Naive thymus-derived CD4-positive, alpha-beta T cell (primary cell): ENCODE measurements around the gene MICAL1. TPM values are rescaled to one million over a fixed set of nuclear protein-coding genes. Genes with fewer than 3 reads are reported as not detected.

Source experiments
- ATAC-seq: fragments of 150-1000 bp; cut with Tn5 transposase; 2 replicates; pipeline ENCODE4 v1.10.0; 2021; ENCODE audit warnings: mild to moderate bottlenecking, moderate library complexity
- CTCF ChIA-PET: fragments of 350-600 bp; sonication (Branson Sonifier 250); formaldehyde crosslinking; loops from one replicate; lab custom pipeline; 2021; ENCODE audit warnings: antibody characterized with exemption; lab: Charles Lee
- POLR2A ChIA-PET: fragments of 350-600 bp; sonication (Branson Sonifier 250); formaldehyde crosslinking; loops from one replicate; lab custom pipeline; 2021; ENCODE audit warnings: antibody characterized with exemption, inconsistent platforms; lab: Charles Lee
- DNase-seq, 9 donors: peaks; one replicate each; pipeline versions ENCODE4 v3.0.0 to v3.0.0-alpha.2; 2020 to 2022; ENCODE audit warnings: mixed read lengths in 1 of 9
- H3K27ac ChIP-seq: one replicate; pipeline ENCODE4 v1.7.0; 2013; ENCODE audit warnings: mild to moderate bottlenecking, low read depth, low read length, moderate library complexity
- H3K27me3 ChIP-seq, 2 donors: one replicate each; pipeline ENCODE4 v1.7.0; 2013; ENCODE audit warnings: low read length in 2 of 2, mild to moderate bottlenecking in 2 of 2, moderate library complexity in 2 of 2; ENCODE audit not compliant: control insufficient read depth in 2 of 2, insufficient read depth in 2 of 2
- H3K36me3 ChIP-seq, 3 experiments: 1 replicate in 2 of 3; 2 replicates in 1 of 3; pipeline ENCODE4 v1.7.0; 2013; ENCODE audit warnings: low read length in 3 of 3, mild to moderate bottlenecking in 3 of 3, moderate library complexity in 1 of 3; ENCODE audit not compliant: insufficient read depth in 3 of 3, control insufficient read depth in 2 of 3
- H3K4me1 ChIP-seq, 2 donors: one replicate each; pipeline ENCODE4 v1.7.0; 2013; ENCODE audit warnings: low read length in 2 of 2, mild to moderate bottlenecking in 2 of 2, moderate library complexity in 1 of 2; ENCODE audit not compliant: control insufficient read depth in 2 of 2, insufficient read depth in 2 of 2
- H3K4me3 ChIP-seq: 2 replicates; pipeline ENCODE4 v1.7.0; 2013; ENCODE audit warnings: mild to moderate bottlenecking, low read length
- H3K9me3 ChIP-seq, 3 experiments: 1 replicate in 2 of 3; 2 replicates in 1 of 3; pipeline ENCODE4 v1.7.0; 2013; ENCODE audit warnings: low read length in 3 of 3; ENCODE audit not compliant: control insufficient read depth in 2 of 3
- H3K27ac Mint-ChIP-seq, 9 donors: one replicate each; pipeline ENCODE4 v1.8.0; 2020 to 2022; ENCODE audit warnings: mixed read lengths in 9 of 9, mild to moderate bottlenecking in 8 of 9, moderate library complexity in 5 of 9, inconsistent platforms in 2 of 9
- H3K27me3 Mint-ChIP-seq, 5 donors: one replicate each; pipeline ENCODE4 v1.8.0; 2021 to 2022; ENCODE audit warnings: mixed read lengths in 5 of 5, mild to moderate bottlenecking in 1 of 5
- H3K36me3 Mint-ChIP-seq, 5 donors: one replicate each; pipeline ENCODE4 v1.8.0; 2020 to 2022; ENCODE audit warnings: mixed read lengths in 5 of 5, mild to moderate bottlenecking in 3 of 5, inconsistent platforms in 1 of 5
- H3K4me1 Mint-ChIP-seq, 7 donors: one replicate each; pipeline ENCODE4 v1.8.0; 2020 to 2022; ENCODE audit warnings: mixed read lengths in 7 of 7, mild to moderate bottlenecking in 3 of 7, inconsistent platforms in 1 of 7
- H3K4me3 Mint-ChIP-seq, 10 donors: one replicate each; pipeline ENCODE4 v1.8.0; 2020 to 2022; ENCODE audit warnings: mild to moderate bottlenecking in 10 of 10, mixed read lengths in 10 of 10, moderate library complexity in 6 of 10, inconsistent platforms in 2 of 10
- H3K9me3 Mint-ChIP-seq, 11 donors: one replicate each; pipeline ENCODE4 v1.8.0; 2020 to 2022; ENCODE audit warnings: mixed read lengths in 11 of 11, mild to moderate bottlenecking in 4 of 11, inconsistent platforms in 1 of 11, moderate library complexity in 1 of 11
- intact Hi-C, 2 donors: fragments of 100-400 bp; cut with micrococcal nuclease; formaldehyde crosslinking; loops; one replicate each; pipeline ENCODE4 v1.15.1; 2023
- polyA plus RNA-seq, 2 donors: library from polyadenylated mRNA; unstranded; fragments of 300-500 nt; fragmentation: Illumina TruSeq; gene quantifications; one replicate each; pipeline ENCODE4 v1.2.3, GENCODE V29; 2021
- total RNA-seq, 6 experiments: library from RNA in 5 of 6; stranded (reverse) in 5 of 6; gene quantifications; 1 replicate in 5 of 6; 2 replicates in 1 of 6; pipeline ENCODE4 v1.2.3 and lab custom pipeline; 2021 to 2026

MICAL1 gene
- total and polyA plus RNA-seq, 7 experiments from 2014 or later = 18.3 to 125 (median 63.4) TPM

DNA sequence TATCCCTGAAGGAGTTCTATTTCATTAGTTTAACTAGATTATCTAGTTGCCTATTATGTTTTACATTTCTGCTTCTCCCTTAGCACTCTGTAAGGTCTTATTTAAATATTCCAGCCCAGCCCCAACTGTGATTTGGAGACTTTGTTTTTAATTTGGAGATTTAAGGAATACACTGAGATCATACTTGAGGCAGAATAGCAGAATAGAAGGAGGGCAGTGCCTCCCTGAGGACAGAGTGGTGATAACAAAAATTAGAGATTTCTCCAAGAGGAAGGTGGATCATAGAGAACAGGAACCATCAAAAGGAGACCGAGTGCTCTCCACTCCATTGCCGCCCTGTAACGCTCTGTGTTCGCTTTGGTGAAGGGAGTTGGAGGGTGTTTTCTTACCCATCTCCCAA lies 58.6 kb downstream of the MICAL1 start:
- Mint-ChIP-seq H3K36me3 (peaks cover 0 to 2% (median 0%) of the 10 kb centered on the region in 5 donors), H3K9me3 (no peaks in the 10 kb centered on the region), H3K4me3 (no peak overlapping the region), H3K27ac (no peak overlapping the region), H3K4me1 (peaks cover 0 to 6% (median 0%) of the 10 kb centered on the region in 7 donors), H3K27me3 (peaks cover 0 to 2% (median 0%) of the 10 kb centered on the region in 5 donors)
- Histone ChIP-seq H3K9me3 (no peaks in the 10 kb centered on the region), H3K27me3 (no peaks in the 10 kb centered on the region), H3K27ac (no peak overlapping the region), H3K36me3 (no peaks in the 10 kb centered on the region), H3K4me1 (no peaks in the 10 kb centered on the region), H3K4me3 (no peak overlapping the region)
- ChIA-PET CTCF (interaction anchor here (0.7 kb wide), 1 partner anchor 29 kb away, joined by 3 read pairs; no protein-coding TSS in a partner anchor), POLR2A (interaction anchor here (0.6 kb wide), 2 partner anchors 91 to 209 kb away, joined by 4 to 5 read pairs; no protein-coding TSS in a partner anchor)
- intact Hi-C loops = no loop called here
- DNase-seq (no peak), ATAC-seq (peak; percentile 61)

- DNase-seq = no peak
- Histone ChIP-seq H3K9me3 (no peaks in the 10 kb centered on the region), H3K27me3 (no peaks in the 10 kb centered on the region), H3K36me3 (no peaks in the 10 kb centered on the region), H3K4me3 (no peak overlapping the region), H3K27ac (no peak overlapping the region), H3K4me1 (no peaks in the 10 kb centered on the region)
- Mint-ChIP-seq H3K27me3 (peaks cover 0 to 2% (median 0%) of the 10 kb centered on the region in 5 donors), H3K9me3 (no peaks in the 10 kb centered on the region), H3K4me1 (peaks cover 0 to 6% (median 4%) of the 10 kb centered on the region in 7 donors), H3K27ac (no peak overlapping the region), H3K36me3 (peaks cover 0 to 2% (median 0%) of the 10 kb centered on the region in 5 donors), H3K4me3 (no peak overlapping the region)
- POLR2A ChIA-PET = no interaction called here
- ATAC-seq = no peak
- CTCF ChIA-PET = interaction anchor here (1.2 kb wide), 1 partner anchor 208 kb away, joined by 3 read pairs; no protein-coding TSS in a partner anchor
- intact Hi-C loops = no loop called here
Measured at GRCh38 chr6:109396046-109396718, 59.4 kb downstream of the MICAL1 start.

Other genes with a start within 250 kb of the MICAL1 start
- 100 to 1,000 TPM; 149 to 275 (median 206) TPM for gene CD164, start 73.3 kb downstream of the MICAL1 start, total RNA-seq
- 100 to 1,000 TPM; 164 to 252 TPM for gene CD164, start 73.3 kb downstream of the MICAL1 start, polyA plus RNA-seq
- gene PPIL6, start 15.1 kb downstream of the MICAL1 start, total RNA-seq = 1 to 10 TPM in 1 of 5 experiments, under 1 TPM in 3, not detected in 1; 0.13 to 1.9 (median 0.40) TPM
- gene PPIL6, start 15.1 kb downstream of the MICAL1 start, polyA plus RNA-seq = under 1 TPM; 0.44 to 0.71 TPM
- gene SMPD2, start 15.0 kb downstream of the MICAL1 start, total RNA-seq = 10 to 100 TPM; 16.9 to 33.7 (median 19.6) TPM
- 1 to 10 TPM; 5.7 to 9.5 TPM for gene SMPD2, start 15.0 kb downstream of the MICAL1 start, polyA plus RNA-seq
- gene ZBTB24, start 27.4 kb upstream of the MICAL1 start, total RNA-seq = 10 to 100 TPM; 10.2 to 26.6 (median 23.4) TPM
- 1 to 10 TPM; 6.9 to 9.0 TPM for gene ZBTB24, start 27.4 kb upstream of the MICAL1 start, polyA plus RNA-seq
- gene AK9, start 235.4 kb upstream of the MICAL1 start, total RNA-seq = 10 to 100 TPM in 3 of 5 experiments, 1 to 10 TPM in 2; 5.8 to 19.5 (median 11.5) TPM
- gene AK9, start 235.4 kb upstream of the MICAL1 start, polyA plus RNA-seq = 1 to 10 TPM; 5.8 to 6.8 TPM
- 10 to 100 TPM in 4 of 5 experiments, 1 to 10 TPM in 1; 6.8 to 16.5 (median 13.0) TPM for gene FIG4, start 235.5 kb upstream of the MICAL1 start, total RNA-seq
- 10 to 100 TPM; 15.2 to 16.3 TPM for gene FIG4, start 235.5 kb upstream of the MICAL1 start, polyA plus RNA-seq